ENCODE measurements around the gene SIL1.

GRCh38 chr5:139212486-139212885 is 14.3 kb upstream of the SIL1 start:
- no peak for TF ChIP-seq CTCF (IDR thresholded peaks at IDR 0.05; ENCODE audit: low read depth, low read length, poor library complexity, severe bottlenecking)
- no peak for TF ChIP-seq EZH2phosphoT487 (IDR thresholded peaks at IDR 0.05; ENCODE audit: borderline replicate concordance, low read length)
